ENCODE data around the gene EMC10.

EMC10 gene

GRCh38 chr19:50444059-50444458, 32.2 kb upstream of the EMC10 start:
- TF ChIP-seq CTCF (IDR thresholded peaks at IDR 0.05; ENCODE audit: control insufficient read depth, extremely low read depth, insufficient read depth): no peak
- no peak overlapping the region for H3K4me3 ChIP-seq (ENCODE audit: low read depth, low read length)
- no peak for DNase-seq (ENCODE audit: low read depth)

GRCh38 chr19:50447053-50447452, 29.3 kb upstream of the EMC10 start:
- H3K4me3 ChIP-seq (ENCODE audit: low read depth, low read length): no peak overlapping the region
- DNase-seq (ENCODE audit: low read depth): no peak
- TF ChIP-seq CTCF (IDR thresholded peaks at IDR 0.05; ENCODE audit: control insufficient read depth, extremely low read depth, insufficient read depth): no peak

GRCh38 chr19:50447750-50448149, 28.6 kb upstream of the EMC10 start:
- no peak for TF ChIP-seq CTCF (IDR thresholded peaks at IDR 0.05; ENCODE audit: control insufficient read depth, extremely low read depth, insufficient read depth)
- no peak overlapping the region for H3K4me3 ChIP-seq (ENCODE audit: low read depth, low read length)
- DNase-seq (ENCODE audit: low read depth): no peak

GRCh38 chr19:50449236-50449899, 26.9 kb upstream of the EMC10 start:
- no peak overlapping the region for H3K4me3 ChIP-seq (ENCODE audit: low read depth, low read length)
- no peak for DNase-seq (ENCODE audit: low read depth)
- no peak for TF ChIP-seq CTCF (IDR thresholded peaks at IDR 0.05; ENCODE audit: control insufficient read depth, extremely low read depth, insufficient read depth)

GRCh38 chr19:50450369-50451222, 25.7 kb upstream of the EMC10 start:
- no peak for TF ChIP-seq CTCF (IDR thresholded peaks at IDR 0.05; ENCODE audit: control insufficient read depth, extremely low read depth, insufficient read depth)
- DNase-seq (ENCODE audit: low read depth): no peak
- no peak overlapping the region for H3K4me3 ChIP-seq (ENCODE audit: low read depth, low read length)

GRCh38 chr19:50451223-50451534, 25.1 kb upstream of the EMC10 start:
- no peak overlapping the region for H3K4me3 ChIP-seq (ENCODE audit: low read depth, low read length)
- no peak for DNase-seq (ENCODE audit: low read depth)
- no peak for TF ChIP-seq CTCF (IDR thresholded peaks at IDR 0.05; ENCODE audit: control insufficient read depth, extremely low read depth, insufficient read depth)
